ENCODE results near the gene ERBIN. TPM values are rescaled to one million over a fixed set of nuclear protein-coding genes. Genes with fewer than 3 reads are reported as not detected.
A peak's percentile ranks its signal among the peaks of the same experiment; 100 is the strongest.

The ERBIN gene
- total and polyA plus RNA-seq, 10 of the 15 experiments (the other 5 are each of a cell fraction or from before 2014, with no cell fraction given) = 9.5 to 91.1 (median 49.4) TPM

DNA sequence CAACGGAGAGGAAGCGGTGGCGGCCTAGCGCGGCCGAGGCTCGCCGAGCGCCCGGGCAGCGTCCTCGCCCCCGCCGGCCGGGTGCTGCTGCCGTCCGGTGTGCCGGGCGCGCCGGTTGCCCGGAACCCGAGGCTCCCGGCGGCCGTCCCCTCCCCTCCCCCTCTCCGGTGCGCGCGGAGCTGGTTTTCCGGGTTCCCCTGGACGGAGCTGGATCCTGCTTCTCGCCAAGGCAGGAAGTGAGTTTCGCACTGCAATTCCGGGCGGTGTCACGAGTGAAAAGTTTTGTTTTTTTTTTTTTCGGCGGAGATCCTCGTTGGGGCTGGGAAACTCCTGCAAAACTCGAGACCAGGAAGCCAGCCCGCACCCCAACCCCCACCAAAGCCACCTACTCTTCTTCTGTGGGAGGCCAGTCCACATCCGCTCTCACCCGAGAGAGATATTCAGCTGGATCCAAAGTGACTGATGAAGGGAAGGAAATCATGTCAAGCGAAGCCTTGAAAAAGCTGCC, at the start of gene ERBIN (continued):
- TF ChIP-seq RB1 (IDR thresholded peaks at IDR 0.05; ENCODE audit: borderline replicate concordance) (no peak), HCFC1 (IDR thresholded peaks at IDR 0.05; ENCODE audit: low read length) (0 out of 2 replicates have a peak, but pooled peaks have one; percentile 33), NBN (IDR thresholded peaks at IDR 0.05) (peak; percentile 33), POLR2A (IDR thresholded peaks at IDR 0.05; ENCODE audit: low read depth, low read length) (no peak), SP1 (IDR thresholded peaks at IDR 0.05; ENCODE audit: low read depth, low read length) (peak; percentile 12), SRF (IDR thresholded peaks at IDR 0.05; ENCODE audit: low read depth in 2 of 2, low read length in 2 of 2) (no peak), YBX1 (IDR thresholded peaks at IDR 0.05) (no peak), POU2F2 (IDR thresholded peaks at IDR 0.05; ENCODE audit: borderline replicate concordance, low read depth, low read length) (no peak; the same call in 2 of the 3 replicates), RELA (IDR thresholded peaks at IDR 0.05; ENCODE audit: borderline replicate concordance, partially characterized antibody) (no peak), RUNX3 (IDR thresholded peaks at IDR 0.05; ENCODE audit: low read length) (peak; percentile 79)
- TF ChIP-seq, protein P1, sequence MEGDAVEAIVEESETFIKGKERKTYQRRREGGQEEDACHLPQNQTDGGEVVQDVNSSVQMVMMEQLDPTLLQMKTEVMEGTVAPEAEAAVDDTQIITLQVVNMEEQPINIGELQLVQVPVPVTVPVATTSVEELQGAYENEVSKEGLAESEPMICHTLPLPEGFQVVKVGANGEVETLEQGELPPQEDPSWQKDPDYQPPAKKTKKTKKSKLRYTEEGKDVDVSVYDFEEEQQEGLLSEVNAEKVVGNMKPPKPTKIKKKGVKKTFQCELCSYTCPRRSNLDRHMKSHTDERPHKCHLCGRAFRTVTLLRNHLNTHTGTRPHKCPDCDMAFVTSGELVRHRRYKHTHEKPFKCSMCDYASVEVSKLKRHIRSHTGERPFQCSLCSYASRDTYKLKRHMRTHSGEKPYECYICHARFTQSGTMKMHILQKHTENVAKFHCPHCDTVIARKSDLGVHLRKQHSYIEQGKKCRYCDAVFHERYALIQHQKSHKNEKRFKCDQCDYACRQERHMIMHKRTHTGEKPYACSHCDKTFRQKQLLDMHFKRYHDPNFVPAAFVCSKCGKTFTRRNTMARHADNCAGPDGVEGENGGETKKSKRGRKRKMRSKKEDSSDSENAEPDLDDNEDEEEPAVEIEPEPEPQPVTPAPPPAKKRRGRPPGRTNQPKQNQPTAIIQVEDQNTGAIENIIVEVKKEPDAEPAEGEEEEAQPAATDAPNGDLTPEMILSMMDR (IDR thresholded peaks at IDR 0.05 in 2 of 3, conservative IDR thresholded peaks at IDR 0.05 in 1 of 3; ENCODE audit: control insufficient read depth in 2 of 3, extremely low read depth in 1 of 3, insufficient read depth in 1 of 3, low read depth in 3 of 3, low read length in 3 of 3) = no peak
- TF ChIP-seq, protein P2, sequence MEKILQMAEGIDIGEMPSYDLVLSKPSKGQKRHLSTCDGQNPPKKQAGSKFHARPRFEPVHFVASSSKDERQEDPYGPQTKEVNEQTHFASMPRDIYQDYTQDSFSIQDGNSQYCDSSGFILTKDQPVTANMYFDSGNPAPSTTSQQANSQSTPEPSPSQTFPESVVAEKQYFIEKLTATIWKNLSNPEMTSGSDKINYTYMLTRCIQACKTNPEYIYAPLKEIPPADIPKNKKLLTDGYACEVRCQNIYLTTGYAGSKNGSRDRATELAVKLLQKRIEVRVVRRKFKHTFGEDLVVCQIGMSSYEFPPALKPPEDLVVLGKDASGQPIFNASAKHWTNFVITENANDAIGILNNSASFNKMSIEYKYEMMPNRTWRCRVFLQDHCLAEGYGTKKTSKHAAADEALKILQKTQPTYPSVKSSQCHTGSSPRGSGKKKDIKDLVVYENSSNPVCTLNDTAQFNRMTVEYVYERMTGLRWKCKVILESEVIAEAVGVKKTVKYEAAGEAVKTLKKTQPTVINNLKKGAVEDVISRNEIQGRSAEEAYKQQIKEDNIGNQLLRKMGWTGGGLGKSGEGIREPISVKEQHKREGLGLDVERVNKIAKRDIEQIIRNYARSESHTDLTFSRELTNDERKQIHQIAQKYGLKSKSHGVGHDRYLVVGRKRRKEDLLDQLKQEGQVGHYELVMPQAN (conservative IDR thresholded peaks at IDR 0.05) = peak; percentile 71
- TF ChIP-seq, protein P3, sequence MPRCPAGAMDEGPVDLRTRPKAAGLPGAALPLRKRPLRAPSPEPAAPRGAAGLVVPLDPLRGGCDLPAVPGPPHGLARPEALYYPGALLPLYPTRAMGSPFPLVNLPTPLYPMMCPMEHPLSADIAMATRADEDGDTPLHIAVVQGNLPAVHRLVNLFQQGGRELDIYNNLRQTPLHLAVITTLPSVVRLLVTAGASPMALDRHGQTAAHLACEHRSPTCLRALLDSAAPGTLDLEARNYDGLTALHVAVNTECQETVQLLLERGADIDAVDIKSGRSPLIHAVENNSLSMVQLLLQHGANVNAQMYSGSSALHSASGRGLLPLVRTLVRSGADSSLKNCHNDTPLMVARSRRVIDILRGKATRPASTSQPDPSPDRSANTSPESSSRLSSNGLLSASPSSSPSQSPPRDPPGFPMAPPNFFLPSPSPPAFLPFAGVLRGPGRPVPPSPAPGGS (IDR thresholded peaks at IDR 0.05; ENCODE audit: borderline replicate concordance, insufficient read depth, low read depth, low read length, poor library complexity, severe bottlenecking) = no peak
- TF ChIP-seq, protein P4, sequence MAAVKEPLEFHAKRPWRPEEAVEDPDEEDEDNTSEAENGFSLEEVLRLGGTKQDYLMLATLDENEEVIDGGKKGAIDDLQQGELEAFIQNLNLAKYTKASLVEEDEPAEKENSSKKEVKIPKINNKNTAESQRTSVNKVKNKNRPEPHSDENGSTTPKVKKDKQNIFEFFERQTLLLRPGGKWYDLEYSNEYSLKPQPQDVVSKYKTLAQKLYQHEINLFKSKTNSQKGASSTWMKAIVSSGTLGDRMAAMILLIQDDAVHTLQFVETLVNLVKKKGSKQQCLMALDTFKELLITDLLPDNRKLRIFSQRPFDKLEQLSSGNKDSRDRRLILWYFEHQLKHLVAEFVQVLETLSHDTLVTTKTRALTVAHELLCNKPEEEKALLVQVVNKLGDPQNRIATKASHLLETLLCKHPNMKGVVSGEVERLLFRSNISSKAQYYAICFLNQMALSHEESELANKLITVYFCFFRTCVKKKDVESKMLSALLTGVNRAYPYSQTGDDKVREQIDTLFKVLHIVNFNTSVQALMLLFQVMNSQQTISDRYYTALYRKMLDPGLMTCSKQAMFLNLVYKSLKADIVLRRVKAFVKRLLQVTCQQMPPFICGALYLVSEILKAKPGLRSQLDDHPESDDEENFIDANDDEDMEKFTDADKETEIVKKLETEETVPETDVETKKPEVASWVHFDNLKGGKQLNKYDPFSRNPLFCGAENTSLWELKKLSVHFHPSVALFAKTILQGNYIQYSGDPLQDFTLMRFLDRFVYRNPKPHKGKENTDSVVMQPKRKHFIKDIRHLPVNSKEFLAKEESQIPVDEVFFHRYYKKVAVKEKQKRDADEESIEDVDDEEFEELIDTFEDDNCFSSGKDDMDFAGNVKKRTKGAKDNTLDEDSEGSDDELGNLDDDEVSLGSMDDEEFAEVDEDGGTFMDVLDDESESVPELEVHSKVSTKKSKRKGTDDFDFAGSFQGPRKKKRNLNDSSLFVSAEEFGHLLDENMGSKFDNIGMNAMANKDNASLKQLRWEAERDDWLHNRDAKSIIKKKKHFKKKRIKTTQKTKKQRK (IDR thresholded peaks at IDR 0.05; ENCODE audit: low read depth, low read length) = no peak
- TF ChIP-seq, protein P5, sequence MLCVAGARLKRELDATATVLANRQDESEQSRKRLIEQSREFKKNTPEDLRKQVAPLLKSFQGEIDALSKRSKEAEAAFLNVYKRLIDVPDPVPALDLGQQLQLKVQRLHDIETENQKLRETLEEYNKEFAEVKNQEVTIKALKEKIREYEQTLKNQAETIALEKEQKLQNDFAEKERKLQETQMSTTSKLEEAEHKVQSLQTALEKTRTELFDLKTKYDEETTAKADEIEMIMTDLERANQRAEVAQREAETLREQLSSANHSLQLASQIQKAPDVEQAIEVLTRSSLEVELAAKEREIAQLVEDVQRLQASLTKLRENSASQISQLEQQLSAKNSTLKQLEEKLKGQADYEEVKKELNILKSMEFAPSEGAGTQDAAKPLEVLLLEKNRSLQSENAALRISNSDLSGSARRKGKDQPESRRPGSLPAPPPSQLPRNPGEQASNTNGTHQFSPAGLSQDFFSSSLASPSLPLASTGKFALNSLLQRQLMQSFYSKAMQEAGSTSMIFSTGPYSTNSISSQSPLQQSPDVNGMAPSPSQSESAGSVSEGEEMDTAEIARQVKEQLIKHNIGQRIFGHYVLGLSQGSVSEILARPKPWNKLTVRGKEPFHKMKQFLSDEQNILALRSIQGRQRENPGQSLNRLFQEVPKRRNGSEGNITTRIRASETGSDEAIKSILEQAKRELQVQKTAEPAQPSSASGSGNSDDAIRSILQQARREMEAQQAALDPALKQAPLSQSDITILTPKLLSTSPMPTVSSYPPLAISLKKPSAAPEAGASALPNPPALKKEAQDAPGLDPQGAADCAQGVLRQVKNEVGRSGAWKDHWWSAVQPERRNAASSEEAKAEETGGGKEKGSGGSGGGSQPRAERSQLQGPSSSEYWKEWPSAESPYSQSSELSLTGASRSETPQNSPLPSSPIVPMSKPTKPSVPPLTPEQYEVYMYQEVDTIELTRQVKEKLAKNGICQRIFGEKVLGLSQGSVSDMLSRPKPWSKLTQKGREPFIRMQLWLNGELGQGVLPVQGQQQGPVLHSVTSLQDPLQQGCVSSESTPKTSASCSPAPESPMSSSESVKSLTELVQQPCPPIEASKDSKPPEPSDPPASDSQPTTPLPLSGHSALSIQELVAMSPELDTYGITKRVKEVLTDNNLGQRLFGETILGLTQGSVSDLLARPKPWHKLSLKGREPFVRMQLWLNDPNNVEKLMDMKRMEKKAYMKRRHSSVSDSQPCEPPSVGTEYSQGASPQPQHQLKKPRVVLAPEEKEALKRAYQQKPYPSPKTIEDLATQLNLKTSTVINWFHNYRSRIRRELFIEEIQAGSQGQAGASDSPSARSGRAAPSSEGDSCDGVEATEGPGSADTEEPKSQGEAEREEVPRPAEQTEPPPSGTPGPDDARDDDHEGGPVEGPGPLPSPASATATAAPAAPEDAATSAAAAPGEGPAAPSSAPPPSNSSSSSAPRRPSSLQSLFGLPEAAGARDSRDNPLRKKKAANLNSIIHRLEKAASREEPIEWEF (IDR thresholded peaks at IDR 0.05; ENCODE audit: insufficient replicate concordance, low read depth, low read length) = no peak

Measured in GM12878 (cell line).